Measurements from ENCODE around the gene EFNA4. TPM values are rescaled to one million over a fixed set of nuclear protein-coding genes. Genes with fewer than 3 reads are reported as not detected.

EFNA4 gene
- total RNA-seq, 2 donors from 2014 or later = 15.9 to 17.9 TPM

DNA sequence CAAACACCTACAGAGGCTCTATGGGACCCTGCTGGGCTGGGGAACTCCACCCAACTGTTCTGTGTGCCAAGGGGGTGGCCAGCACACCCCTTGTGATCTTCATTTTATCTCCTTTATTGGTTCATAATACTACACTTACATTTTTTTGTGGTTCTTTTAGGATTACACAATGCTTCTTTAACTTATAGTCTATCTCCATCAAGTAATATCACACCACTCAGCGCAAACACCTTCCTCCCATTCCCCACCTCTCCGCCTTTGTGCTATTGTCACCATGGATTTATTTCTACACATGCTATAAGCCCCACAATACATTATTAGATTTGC lies 31.0 kb downstream of the EFNA4 start:
- Histone ChIP-seq H3K36me3 (ENCODE audit: control insufficient read depth, insufficient read depth, low read length) (no peaks in the 10 kb centered on the region), H3K9ac (ENCODE audit: extremely low read depth, low read length, poor library complexity, severe bottlenecking) (no peak overlapping the region), H3K4me1 (ENCODE audit: control insufficient read depth, insufficient read depth, low read length) (peaks cover 2% of the 10 kb centered on the region), H3K4me3 (ENCODE audit: low read length) (no peak overlapping the region), H3K27me3 (ENCODE audit: control insufficient read depth, insufficient read depth, low read length, poor library complexity, severe bottlenecking) (peaks cover 25% of the 10 kb centered on the region), H3K9me3 (ENCODE audit: control insufficient read depth, low read length) (no peaks in the 10 kb centered on the region), H3K27ac (ENCODE audit: low read depth, low read length) (no peak overlapping the region)
- DNase-seq = no peak
- Mint-ChIP-seq H3K4me3 (no peak overlapping the region), H3K27me3 (ENCODE audit: insufficient read depth) (peaks cover 44% of the 10 kb centered on the region), H3K9me3 (peaks cover 1% of the 10 kb centered on the region), H3K4me1 (peaks cover 3% of the 10 kb centered on the region), H3K27ac (no peak overlapping the region), H3K36me3 (ENCODE audit: low read depth) (no peaks in the 10 kb centered on the region)
- WGBS, 2 experiments (ENCODE audit: insufficient coverage in 1 of 2, insufficient read length in 1 of 2) = 83 to 90% methylated on average over 1 to 2 of the region's 2 CpGs
- TF ChIP-seq, protein P1, sequence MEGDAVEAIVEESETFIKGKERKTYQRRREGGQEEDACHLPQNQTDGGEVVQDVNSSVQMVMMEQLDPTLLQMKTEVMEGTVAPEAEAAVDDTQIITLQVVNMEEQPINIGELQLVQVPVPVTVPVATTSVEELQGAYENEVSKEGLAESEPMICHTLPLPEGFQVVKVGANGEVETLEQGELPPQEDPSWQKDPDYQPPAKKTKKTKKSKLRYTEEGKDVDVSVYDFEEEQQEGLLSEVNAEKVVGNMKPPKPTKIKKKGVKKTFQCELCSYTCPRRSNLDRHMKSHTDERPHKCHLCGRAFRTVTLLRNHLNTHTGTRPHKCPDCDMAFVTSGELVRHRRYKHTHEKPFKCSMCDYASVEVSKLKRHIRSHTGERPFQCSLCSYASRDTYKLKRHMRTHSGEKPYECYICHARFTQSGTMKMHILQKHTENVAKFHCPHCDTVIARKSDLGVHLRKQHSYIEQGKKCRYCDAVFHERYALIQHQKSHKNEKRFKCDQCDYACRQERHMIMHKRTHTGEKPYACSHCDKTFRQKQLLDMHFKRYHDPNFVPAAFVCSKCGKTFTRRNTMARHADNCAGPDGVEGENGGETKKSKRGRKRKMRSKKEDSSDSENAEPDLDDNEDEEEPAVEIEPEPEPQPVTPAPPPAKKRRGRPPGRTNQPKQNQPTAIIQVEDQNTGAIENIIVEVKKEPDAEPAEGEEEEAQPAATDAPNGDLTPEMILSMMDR (conservative IDR thresholded peaks at IDR 0.05) = no peak

- Mint-ChIP-seq H3K36me3 (ENCODE audit: low read depth) (no peaks in the 10 kb centered on the region), H3K4me1 (no peaks in the 10 kb centered on the region), H3K4me3 (no peak overlapping the region), H3K27me3 (ENCODE audit: insufficient read depth) (peaks cover 40% of the 10 kb centered on the region), H3K27ac (no peak overlapping the region), H3K9me3 (peaks cover 1% of the 10 kb centered on the region)
- no peak for DNase-seq
- Histone ChIP-seq H3K36me3 (ENCODE audit: control insufficient read depth, insufficient read depth, low read length) (no peaks in the 10 kb centered on the region), H3K9ac (ENCODE audit: extremely low read depth, low read length, poor library complexity, severe bottlenecking) (no peak overlapping the region), H3K27me3 (ENCODE audit: control insufficient read depth, insufficient read depth, low read length, poor library complexity, severe bottlenecking) (peaks cover 17% of the 10 kb centered on the region), H3K4me1 (ENCODE audit: control insufficient read depth, insufficient read depth, low read length) (no peaks in the 10 kb centered on the region), H3K27ac (ENCODE audit: low read depth, low read length) (no peak overlapping the region), H3K9me3 (ENCODE audit: control insufficient read depth, low read length) (no peaks in the 10 kb centered on the region), H3K4me3 (ENCODE audit: low read length) (no peak overlapping the region)
- 91 to 98% methylated on average over 6 to 7 of the region's 7 CpGs for WGBS, 2 experiments (ENCODE audit: insufficient coverage in 1 of 2, insufficient read length in 1 of 2)
- TF ChIP-seq, protein P1 (conservative IDR thresholded peaks at IDR 0.05) = no peak
Measured at GRCh38 chr1:155099331-155099730, 35.8 kb downstream of the EFNA4 start.

DNA sequence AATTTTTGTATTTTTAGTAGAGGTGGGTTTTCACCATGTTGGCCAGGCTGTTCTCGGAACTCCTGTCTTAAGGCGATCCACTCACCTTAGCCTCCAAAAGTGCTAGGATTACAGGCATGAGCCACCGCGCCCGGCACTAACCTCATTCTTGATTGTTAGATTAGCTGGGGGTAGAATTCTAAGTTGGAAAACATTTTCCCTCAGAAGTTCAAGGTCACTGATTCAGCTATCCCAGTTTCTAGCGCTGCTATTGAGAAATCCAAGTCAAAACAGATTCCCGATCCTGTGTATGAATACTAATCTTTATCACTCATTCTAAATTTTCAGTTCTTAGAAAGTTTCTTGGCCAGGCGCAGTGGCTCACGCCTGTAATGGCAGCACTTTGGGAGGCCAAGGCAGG lies 39.8 kb downstream of the EFNA4 start:
- Histone ChIP-seq H3K27me3 (ENCODE audit: control insufficient read depth, insufficient read depth, low read length, poor library complexity, severe bottlenecking) (peaks cover 14% of the 10 kb centered on the region), H3K36me3 (ENCODE audit: control insufficient read depth, insufficient read depth, low read length) (no peaks in the 10 kb centered on the region), H3K9ac (ENCODE audit: extremely low read depth, low read length, poor library complexity, severe bottlenecking) (no peak overlapping the region), H3K4me3 (ENCODE audit: low read length) (no peak overlapping the region), H3K9me3 (ENCODE audit: control insufficient read depth, low read length) (no peaks in the 10 kb centered on the region), H3K27ac (ENCODE audit: low read depth, low read length) (no peak overlapping the region), H3K4me1 (ENCODE audit: control insufficient read depth, insufficient read depth, low read length) (no peaks in the 10 kb centered on the region)
- H3K27ac Mint-ChIP-seq = no peak overlapping the region
- peaks cover 46% of the 10 kb centered on the region for H3K27me3 Mint-ChIP-seq (ENCODE audit: insufficient read depth)
- no peaks in the 10 kb centered on the region for H3K9me3 Mint-ChIP-seq
- H3K36me3 Mint-ChIP-seq (ENCODE audit: low read depth) = no peaks in the 10 kb centered on the region
- H3K4me1 Mint-ChIP-seq = no peaks in the 10 kb centered on the region
- WGBS, 2 experiments (ENCODE audit: insufficient coverage in 1 of 2, insufficient read length in 1 of 2) = 85 to 92% methylated on average over 7 to 9 of the region's 9 CpGs
- H3K4me3 Mint-ChIP-seq = no peak overlapping the region
- TF ChIP-seq, protein P1 (conservative IDR thresholded peaks at IDR 0.05) = no peak
- DNase-seq = no peak
